Measurements from ENCODE around the gene SH3YL1.

DNA sequence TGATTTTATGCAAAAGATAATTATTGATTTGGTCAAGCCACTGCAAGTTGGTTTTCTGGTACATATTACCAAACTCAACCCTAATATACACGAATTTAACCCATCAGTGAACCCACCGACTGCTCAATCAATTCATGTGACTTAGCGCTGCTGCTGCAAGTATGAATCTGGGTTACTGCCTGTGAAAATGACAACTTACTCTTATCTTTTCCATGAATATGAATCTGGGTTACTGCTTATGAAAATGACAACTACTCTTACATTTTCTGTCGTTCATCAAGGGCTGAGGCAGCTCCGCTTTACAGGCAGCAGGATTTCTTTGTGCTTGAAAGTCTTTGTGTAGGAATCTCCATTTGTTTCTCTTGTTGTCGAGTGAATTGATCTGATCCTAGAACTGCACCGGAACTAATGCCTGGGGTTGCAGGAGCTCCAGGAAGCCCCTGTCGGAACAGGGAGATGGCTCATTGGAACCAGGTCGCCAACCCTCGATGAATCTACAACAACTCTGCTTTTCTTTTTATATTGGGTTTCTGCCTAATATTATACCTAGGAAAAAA lies 46.2 kb upstream of the SH3YL1 start:
- TF ChIP-seq, protein P1, sequence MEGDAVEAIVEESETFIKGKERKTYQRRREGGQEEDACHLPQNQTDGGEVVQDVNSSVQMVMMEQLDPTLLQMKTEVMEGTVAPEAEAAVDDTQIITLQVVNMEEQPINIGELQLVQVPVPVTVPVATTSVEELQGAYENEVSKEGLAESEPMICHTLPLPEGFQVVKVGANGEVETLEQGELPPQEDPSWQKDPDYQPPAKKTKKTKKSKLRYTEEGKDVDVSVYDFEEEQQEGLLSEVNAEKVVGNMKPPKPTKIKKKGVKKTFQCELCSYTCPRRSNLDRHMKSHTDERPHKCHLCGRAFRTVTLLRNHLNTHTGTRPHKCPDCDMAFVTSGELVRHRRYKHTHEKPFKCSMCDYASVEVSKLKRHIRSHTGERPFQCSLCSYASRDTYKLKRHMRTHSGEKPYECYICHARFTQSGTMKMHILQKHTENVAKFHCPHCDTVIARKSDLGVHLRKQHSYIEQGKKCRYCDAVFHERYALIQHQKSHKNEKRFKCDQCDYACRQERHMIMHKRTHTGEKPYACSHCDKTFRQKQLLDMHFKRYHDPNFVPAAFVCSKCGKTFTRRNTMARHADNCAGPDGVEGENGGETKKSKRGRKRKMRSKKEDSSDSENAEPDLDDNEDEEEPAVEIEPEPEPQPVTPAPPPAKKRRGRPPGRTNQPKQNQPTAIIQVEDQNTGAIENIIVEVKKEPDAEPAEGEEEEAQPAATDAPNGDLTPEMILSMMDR (IDR thresholded peaks at IDR 0.05; ENCODE audit: borderline replicate concordance, extremely low read depth, low read length, poor library complexity, severe bottlenecking), result no peak
- no peak for TF ChIP-seq EZH2 (IDR thresholded peaks at IDR 0.05; ENCODE audit: borderline replicate concordance, low read depth, low read length, severe bottlenecking)
